ENCODE results near the gene ZBED3. TPM values are rescaled to one million over a fixed set of nuclear protein-coding genes. Genes with fewer than 3 reads are reported as not detected.

ZBED3 gene
- total and polyA plus RNA-seq, 9 of the 15 experiments (the other 6 are each of a cell fraction or from before 2014, with no cell fraction given): 0.01 to 0.03 (median 0.01) TPM; not detected in 5

DNA sequence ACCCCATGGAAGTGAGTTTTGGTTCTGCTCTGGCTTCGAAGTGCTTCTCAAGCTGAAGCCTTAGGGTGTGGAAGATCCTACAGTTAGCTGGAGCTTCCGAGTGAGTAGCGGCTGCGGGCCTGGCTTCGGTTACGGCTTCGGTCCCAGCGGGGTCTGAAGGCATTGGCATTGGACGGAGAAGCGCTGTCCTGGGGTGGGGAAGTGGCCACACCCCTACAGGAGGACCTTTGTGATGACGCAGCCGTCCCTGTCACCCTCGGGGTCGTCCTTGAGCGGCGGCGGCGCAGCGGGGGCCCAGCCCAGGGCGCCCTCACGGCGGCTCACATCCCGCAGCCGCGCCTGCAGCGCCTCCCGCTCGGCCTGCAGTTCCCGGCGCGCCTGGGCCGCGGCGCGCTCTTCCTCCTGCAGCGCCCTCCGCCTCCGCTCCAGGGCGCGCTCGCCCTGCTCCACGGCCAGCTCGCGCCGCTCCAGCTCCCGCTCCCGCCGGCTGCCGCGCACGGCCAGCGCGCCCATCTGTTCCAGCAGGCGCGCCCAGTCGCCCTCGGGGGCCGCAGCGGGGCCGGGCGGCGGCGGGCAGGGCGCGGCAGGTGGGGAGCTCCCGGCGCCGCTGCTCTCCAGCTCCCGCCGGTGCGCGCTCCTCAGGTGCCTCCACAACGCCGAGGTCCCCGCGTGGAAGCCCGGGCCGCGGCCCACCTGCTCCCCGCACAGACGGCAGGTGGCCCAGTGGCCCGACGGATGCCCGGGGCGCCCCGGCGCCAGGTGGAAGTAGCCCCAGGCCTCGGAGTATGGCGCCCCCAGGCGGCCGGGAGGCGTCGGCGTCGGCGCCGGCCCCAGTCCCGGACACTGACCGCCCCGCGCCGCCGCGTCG lies 9.9 kb downstream of the ZBED3 start (continued):
- TF ChIP-seq, protein P1, sequence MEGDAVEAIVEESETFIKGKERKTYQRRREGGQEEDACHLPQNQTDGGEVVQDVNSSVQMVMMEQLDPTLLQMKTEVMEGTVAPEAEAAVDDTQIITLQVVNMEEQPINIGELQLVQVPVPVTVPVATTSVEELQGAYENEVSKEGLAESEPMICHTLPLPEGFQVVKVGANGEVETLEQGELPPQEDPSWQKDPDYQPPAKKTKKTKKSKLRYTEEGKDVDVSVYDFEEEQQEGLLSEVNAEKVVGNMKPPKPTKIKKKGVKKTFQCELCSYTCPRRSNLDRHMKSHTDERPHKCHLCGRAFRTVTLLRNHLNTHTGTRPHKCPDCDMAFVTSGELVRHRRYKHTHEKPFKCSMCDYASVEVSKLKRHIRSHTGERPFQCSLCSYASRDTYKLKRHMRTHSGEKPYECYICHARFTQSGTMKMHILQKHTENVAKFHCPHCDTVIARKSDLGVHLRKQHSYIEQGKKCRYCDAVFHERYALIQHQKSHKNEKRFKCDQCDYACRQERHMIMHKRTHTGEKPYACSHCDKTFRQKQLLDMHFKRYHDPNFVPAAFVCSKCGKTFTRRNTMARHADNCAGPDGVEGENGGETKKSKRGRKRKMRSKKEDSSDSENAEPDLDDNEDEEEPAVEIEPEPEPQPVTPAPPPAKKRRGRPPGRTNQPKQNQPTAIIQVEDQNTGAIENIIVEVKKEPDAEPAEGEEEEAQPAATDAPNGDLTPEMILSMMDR (IDR thresholded peaks at IDR 0.05 in 2 of 3, conservative IDR thresholded peaks at IDR 0.05 in 1 of 3; ENCODE audit: insufficient read depth in 2 of 3, low read depth in 1 of 3, low read length in 3 of 3): peak; percentile 50 to 86 (median 61); a peak in 5 of 6 replicates
- TF ChIP-seq, protein P2, sequence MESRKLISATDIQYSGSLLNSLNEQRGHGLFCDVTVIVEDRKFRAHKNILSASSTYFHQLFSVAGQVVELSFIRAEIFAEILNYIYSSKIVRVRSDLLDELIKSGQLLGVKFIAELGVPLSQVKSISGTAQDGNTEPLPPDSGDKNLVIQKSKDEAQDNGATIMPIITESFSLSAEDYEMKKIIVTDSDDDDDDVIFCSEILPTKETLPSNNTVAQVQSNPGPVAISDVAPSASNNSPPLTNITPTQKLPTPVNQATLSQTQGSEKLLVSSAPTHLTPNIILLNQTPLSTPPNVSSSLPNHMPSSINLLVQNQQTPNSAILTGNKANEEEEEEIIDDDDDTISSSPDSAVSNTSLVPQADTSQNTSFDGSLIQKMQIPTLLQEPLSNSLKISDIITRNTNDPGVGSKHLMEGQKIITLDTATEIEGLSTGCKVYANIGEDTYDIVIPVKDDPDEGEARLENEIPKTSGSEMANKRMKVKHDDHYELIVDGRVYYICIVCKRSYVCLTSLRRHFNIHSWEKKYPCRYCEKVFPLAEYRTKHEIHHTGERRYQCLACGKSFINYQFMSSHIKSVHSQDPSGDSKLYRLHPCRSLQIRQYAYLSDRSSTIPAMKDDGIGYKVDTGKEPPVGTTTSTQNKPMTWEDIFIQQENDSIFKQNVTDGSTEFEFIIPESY (CRISPR knock-in tag; IDR thresholded peaks at IDR 0.05): 0 out of 2 replicates have a peak, but pooled peaks have one; percentile 12
- TF ChIP-seq HNRNPLL (IDR thresholded peaks at IDR 0.05; ENCODE audit: low read depth, low read length, poor library complexity, severe bottlenecking): no peak
- TF ChIP-seq RBFOX2 (IDR thresholded peaks at IDR 0.05; ENCODE audit: low read depth, low read length): peak; percentile 64
- peak; percentile 30 for TF ChIP-seq HMGN3 (IDR thresholded peaks at IDR 0.05; ENCODE audit: borderline replicate concordance, extremely low read depth, insufficient read length, low read depth, low read length)
- TF ChIP-seq, protein P3, sequence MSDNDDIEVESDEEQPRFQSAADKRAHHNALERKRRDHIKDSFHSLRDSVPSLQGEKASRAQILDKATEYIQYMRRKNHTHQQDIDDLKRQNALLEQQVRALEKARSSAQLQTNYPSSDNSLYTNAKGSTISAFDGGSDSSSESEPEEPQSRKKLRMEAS (CRISPR knock-in tag; IDR thresholded peaks at IDR 0.05): peak; percentile 52; the same call in 1 of the 2 replicates
- 0 out of 2 replicates have a peak, but pooled peaks have one; percentile 18 for TF ChIP-seq MTA3 (IDR thresholded peaks at IDR 0.05; ENCODE audit: borderline replicate concordance)
- TF ChIP-seq NRF1 (conservative IDR thresholded peaks at IDR 0.05 in 1 of 2, IDR thresholded peaks at IDR 0.05 in 1 of 2): peak; percentile 36 to 40; a peak in 2 of 4 replicates
- peak; percentile 70 for TF ChIP-seq POLR2G (IDR thresholded peaks at IDR 0.05; ENCODE audit: low read depth, low read length)
- TF ChIP-seq KLF13 (tag; IDR thresholded peaks at IDR 0.05; ENCODE audit: borderline replicate concordance, low read depth): no peak
- no peak for TF ChIP-seq ETV6 (IDR thresholded peaks at IDR 0.05; ENCODE audit: borderline replicate concordance in 1 of 2, low read depth in 2 of 2, low read length in 1 of 2)
- peak; percentile 31; the same call in 1 of the 2 replicates for TF ChIP-seq ETV6 (CRISPR knock-in tag; IDR thresholded peaks at IDR 0.05; ENCODE audit: borderline replicate concordance)
- TF ChIP-seq RB1 (IDR thresholded peaks at IDR 0.05; ENCODE audit: low read depth): peak; percentile 59
- TF ChIP-seq, protein P4, sequence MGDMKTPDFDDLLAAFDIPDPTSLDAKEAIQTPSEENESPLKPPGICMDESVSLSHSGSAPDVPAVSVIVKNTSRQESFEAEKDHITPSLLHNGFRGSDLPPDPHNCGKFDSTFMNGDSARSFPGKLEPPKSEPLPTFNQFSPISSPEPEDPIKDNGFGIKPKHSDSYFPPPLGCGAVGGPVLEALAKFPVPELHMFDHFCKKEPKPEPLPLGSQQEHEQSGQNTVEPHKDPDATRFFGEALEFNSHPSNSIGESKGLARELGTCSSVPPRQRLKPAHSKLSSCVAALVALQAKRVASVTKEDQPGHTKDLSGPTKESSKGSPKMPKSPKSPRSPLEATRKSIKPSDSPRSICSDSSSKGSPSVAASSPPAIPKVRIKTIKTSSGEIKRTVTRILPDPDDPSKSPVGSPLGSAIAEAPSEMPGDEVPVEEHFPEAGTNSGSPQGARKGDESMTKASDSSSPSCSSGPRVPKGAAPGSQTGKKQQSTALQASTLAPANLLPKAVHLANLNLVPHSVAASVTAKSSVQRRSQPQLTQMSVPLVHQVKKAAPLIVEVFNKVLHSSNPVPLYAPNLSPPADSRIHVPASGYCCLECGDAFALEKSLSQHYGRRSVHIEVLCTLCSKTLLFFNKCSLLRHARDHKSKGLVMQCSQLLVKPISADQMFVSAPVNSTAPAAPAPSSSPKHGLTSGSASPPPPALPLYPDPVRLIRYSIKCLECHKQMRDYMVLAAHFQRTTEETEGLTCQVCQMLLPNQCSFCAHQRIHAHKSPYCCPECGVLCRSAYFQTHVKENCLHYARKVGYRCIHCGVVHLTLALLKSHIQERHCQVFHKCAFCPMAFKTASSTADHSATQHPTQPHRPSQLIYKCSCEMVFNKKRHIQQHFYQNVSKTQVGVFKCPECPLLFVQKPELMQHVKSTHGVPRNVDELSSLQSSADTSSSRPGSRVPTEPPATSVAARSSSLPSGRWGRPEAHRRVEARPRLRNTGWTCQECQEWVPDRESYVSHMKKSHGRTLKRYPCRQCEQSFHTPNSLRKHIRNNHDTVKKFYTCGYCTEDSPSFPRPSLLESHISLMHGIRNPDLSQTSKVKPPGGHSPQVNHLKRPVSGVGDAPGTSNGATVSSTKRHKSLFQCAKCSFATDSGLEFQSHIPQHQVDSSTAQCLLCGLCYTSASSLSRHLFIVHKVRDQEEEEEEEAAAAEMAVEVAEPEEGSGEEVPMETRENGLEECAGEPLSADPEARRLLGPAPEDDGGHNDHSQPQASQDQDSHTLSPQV (IDR thresholded peaks at IDR 0.05): peak; percentile 53; the same call in 1 of the 2 replicates

All from K562 (cell line).